Colonic mucosa (tissue), 4 donors: ENCODE results near the gene ZNF641. TPM values are rescaled to one million over a fixed set of nuclear protein-coding genes. Genes with fewer than 3 reads are reported as not detected.

Experiments
- DNase-seq: peaks from one replicate; pipeline ENCODE4 v3.0.0-alpha.2; 2020
- H3K27ac ChIP-seq: fragments of 200-600 bp; one replicate; pipeline ENCODE4 v1.8.0; 2021
- H3K27me3 ChIP-seq: fragments of 200-600 bp; one replicate; pipeline ENCODE4 v1.8.0; 2021
- H3K36me3 ChIP-seq: fragments of 200-600 bp; one replicate; pipeline ENCODE4 v1.8.0; 2021
- H3K4me1 ChIP-seq: fragments of 200-600 bp; one replicate; pipeline ENCODE4 v1.8.0; 2021; ENCODE audit warnings: mild to moderate bottlenecking
- H3K4me3 ChIP-seq: fragments of 200-600 bp; one replicate; pipeline ENCODE4 v1.8.0; 2021
- H3K9ac ChIP-seq, 2 donors: one replicate each; pipeline ENCODE4 v1.7.0; 2013; ENCODE audit warnings: control low read depth in 2 of 2, low read depth in 2 of 2, low read length in 2 of 2
- H3K9me3 ChIP-seq: fragments of 200-600 bp; one replicate; pipeline ENCODE4 v1.8.0; 2021
- intact Hi-C: fragments of 100-400 bp; cut with DNase I; formaldehyde crosslinking; loops from one replicate; pipeline ENCODE4 v1.14.1; 2022
- total RNA-seq, 2 donors: library from RNA; stranded (reverse); fragmentation: NEBNext Ultra II Directional in 1 of 2; extraction: Animal tissue kit (Norgen Biotek cat#: 25700) in 1 of 2; gene quantifications; one replicate each; pipeline ENCODE4 v1.2.1, GENCODE V29; 2021
- TF ChIP-seq, protein P1 (sequence below): fragments of 200-600 bp; IDR thresholded peaks from one replicate; pipeline ENCODE4 v1.8.0; 2022; ENCODE audit warnings: antibody characterized with exemption, mild to moderate bottlenecking
- donor health status: healthy.
- donor health status: DM: no; HTN: no; CAD: no.
- donor health status: DM: no; HTN: no; CAD: no.

ZNF641 gene
- total RNA-seq, 2 donors from 2014 or later = 7.4 TPM

GRCh38 chr12:48311313-48311712, 39.4 kb downstream of the ZNF641 start:
- intact Hi-C loops = no loop called here
- no peaks in the 10 kb centered on the region for H3K4me1 ChIP-seq
- no peak for DNase-seq
- no peak overlapping the region for H3K27ac ChIP-seq
- H3K4me3 ChIP-seq = no peak overlapping the region
- TF ChIP-seq, protein P1, sequence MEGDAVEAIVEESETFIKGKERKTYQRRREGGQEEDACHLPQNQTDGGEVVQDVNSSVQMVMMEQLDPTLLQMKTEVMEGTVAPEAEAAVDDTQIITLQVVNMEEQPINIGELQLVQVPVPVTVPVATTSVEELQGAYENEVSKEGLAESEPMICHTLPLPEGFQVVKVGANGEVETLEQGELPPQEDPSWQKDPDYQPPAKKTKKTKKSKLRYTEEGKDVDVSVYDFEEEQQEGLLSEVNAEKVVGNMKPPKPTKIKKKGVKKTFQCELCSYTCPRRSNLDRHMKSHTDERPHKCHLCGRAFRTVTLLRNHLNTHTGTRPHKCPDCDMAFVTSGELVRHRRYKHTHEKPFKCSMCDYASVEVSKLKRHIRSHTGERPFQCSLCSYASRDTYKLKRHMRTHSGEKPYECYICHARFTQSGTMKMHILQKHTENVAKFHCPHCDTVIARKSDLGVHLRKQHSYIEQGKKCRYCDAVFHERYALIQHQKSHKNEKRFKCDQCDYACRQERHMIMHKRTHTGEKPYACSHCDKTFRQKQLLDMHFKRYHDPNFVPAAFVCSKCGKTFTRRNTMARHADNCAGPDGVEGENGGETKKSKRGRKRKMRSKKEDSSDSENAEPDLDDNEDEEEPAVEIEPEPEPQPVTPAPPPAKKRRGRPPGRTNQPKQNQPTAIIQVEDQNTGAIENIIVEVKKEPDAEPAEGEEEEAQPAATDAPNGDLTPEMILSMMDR = no peak
- no peaks in the 10 kb centered on the region for H3K27me3 ChIP-seq
- H3K9ac ChIP-seq = no peak overlapping the region
- no peaks in the 10 kb centered on the region for H3K36me3 ChIP-seq
- H3K9me3 ChIP-seq = no peaks in the 10 kb centered on the region

GRCh38 chr12:48307269-48307668, 43.5 kb downstream of the ZNF641 start:
- Histone ChIP-seq H3K4me1 (no peaks in the 10 kb centered on the region), H3K36me3 (no peaks in the 10 kb centered on the region), H3K9me3 (no peaks in the 10 kb centered on the region), H3K9ac (no peak overlapping the region), H3K27ac (no peak overlapping the region), H3K27me3 (no peaks in the 10 kb centered on the region), H3K4me3 (no peak overlapping the region)
- intact Hi-C loops = no loop called here
- TF ChIP-seq, protein P1 = no peak
- DNase-seq = no peak

DNA sequence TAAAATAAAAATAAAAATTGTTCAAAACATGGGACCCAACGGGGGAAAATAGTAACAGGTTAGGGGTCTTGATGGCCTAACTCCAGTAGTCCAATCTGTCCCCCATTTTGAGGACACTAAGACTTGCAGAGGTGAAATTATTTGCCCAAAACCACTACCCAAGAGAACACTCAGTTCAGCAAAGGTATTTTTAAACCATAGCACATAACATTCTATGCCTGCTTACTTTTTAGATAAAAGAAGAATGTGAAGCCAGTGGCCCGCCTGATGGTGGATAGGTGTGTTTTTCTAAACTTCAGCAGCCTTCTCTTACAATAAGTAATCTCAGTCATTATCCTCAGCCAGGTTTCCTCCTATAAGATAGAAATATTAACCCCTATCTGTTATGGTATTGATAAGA, 45.5 kb downstream of the ZNF641 start:
- H3K27ac ChIP-seq = no peak overlapping the region
- intact Hi-C loops = no loop called here
- H3K9me3 ChIP-seq = no peaks in the 10 kb centered on the region
- H3K4me3 ChIP-seq = no peak overlapping the region
- no peaks in the 10 kb centered on the region for H3K36me3 ChIP-seq
- H3K27me3 ChIP-seq = no peaks in the 10 kb centered on the region
- H3K9ac ChIP-seq = no peak overlapping the region
- TF ChIP-seq, protein P1 = no peak
- no peaks in the 10 kb centered on the region for H3K4me1 ChIP-seq
- DNase-seq = no peak

DNA sequence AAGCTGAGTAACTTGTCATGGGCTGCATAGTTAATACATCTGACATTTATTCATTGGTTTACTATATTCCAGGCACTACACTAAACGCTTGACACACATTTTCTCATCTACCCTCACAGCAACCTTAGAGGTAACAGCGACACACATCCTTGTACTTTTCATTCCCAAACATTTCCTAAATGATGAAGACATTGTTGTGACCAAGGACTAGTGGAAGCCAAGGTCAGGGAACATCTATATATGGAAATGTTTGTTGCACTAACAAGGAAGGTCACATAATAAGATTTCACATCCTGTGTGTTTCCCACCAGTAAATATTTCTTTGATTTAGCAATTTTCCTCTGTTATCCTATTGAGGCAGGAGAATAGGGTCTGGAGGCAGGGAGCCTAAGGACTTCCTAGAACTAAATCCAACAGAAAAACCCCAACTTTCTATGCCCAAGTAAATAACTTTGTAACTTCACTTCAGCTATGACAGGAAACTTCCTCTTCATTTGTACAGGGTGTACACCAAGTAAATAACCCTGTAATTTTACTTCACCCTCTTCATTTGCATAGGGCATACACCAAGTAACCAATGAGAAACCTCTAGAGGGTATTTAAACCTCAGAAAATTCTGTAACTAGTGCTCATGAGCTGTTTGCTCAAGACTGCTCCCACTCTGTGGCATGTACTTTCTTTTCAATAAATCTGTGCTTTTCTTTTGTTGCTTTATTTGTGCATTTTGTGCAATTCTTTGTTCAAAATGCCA, 48.4 kb downstream of the ZNF641 start:
- Histone ChIP-seq H3K36me3 (no peaks in the 10 kb centered on the region), H3K4me1 (no peaks in the 10 kb centered on the region), H3K27ac (no peak overlapping the region), H3K27me3 (no peaks in the 10 kb centered on the region), H3K4me3 (no peak overlapping the region), H3K9ac (no peak overlapping the region), H3K9me3 (no peaks in the 10 kb centered on the region)
- TF ChIP-seq, protein P1 = no peak
- DNase-seq = no peak
- intact Hi-C loops = no loop called here

- Histone ChIP-seq H3K4me1 (no peaks in the 10 kb centered on the region), H3K9me3 (no peaks in the 10 kb centered on the region), H3K27me3 (no peaks in the 10 kb centered on the region), H3K4me3 (no peak overlapping the region), H3K36me3 (no peaks in the 10 kb centered on the region), H3K27ac (no peak overlapping the region), H3K9ac (no peak overlapping the region)
- DNase-seq = no peak
- TF ChIP-seq, protein P1 = no peak
- intact Hi-C loops = no loop called here
These were observed 49.9 kb downstream of the ZNF641 start for GRCh38 chr12:48300774-48301173.
